SKM-1 (cell line): Measurements from ENCODE around the gene TRH.
"Not testable (repeated sequence)": the region's sequence is repeated elsewhere in the genome, so short reads cannot be mapped to it uniquely, and the experiment has no call there.

Source experiments
- DNase-seq: peaks from one replicate; lab custom pipeline; 2025; ENCODE audit not compliant: unreplicated experiment; lab: John Stamatoyannopoulos, UW

Gene TRH

DNA sequence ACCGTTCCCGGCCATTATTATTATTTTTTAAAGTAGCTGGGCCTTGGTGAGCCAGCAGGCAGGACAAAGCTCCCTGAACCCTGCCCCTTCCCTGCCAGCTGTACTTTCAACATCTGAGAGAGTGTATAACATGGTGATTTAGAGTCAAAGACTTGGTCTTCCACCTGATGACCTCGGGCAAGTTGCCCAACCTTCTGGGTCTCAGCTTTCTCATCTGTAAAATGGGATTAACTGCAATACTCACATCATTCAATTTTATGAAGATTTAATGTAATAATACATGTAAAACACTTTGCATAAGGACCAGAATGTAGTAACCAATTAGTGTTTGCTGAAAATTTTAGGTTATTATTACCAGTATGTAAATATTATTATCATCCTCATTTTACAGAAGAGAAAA is 11.9 kb upstream of the TRH start:
- DNase-seq: no peak

DNA sequence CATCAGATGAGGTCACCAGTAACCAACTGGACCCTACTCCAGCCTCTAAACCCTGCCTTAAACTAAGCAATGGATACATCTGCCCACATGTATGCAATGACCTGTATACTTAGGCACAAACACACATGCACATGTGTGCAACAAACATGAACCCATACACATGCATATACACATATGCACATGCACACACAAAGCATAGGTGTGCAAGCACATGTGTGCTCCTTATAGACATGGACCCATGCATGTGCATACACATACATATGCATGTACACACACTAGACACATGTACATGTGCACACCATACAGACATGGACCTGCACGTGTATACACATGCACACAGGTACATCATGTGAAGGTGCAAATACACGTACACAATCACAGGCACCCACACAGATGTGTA is 8.6 kb upstream of the TRH start:
- no peak for DNase-seq

DNA sequence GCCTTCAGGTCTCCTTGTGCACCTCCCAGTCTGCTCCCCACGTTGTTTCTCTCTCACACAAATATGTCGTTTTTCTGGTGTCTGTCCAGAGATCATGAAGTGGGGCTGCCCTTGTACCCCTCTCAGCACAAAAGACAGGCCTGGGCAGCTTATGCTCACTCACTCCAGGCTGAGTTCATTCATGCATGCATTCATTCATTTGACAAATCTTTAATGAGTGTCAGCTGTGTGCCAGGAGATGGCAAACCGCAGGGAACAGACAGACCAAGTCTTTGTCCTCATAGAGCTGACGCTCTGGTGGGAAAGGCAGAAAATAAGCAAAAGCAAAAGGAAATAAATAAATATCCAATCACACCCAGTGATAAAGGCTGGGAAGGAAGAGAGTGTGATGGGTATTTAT is 7.6 kb upstream of the TRH start:
- no peak for DNase-seq

DNA sequence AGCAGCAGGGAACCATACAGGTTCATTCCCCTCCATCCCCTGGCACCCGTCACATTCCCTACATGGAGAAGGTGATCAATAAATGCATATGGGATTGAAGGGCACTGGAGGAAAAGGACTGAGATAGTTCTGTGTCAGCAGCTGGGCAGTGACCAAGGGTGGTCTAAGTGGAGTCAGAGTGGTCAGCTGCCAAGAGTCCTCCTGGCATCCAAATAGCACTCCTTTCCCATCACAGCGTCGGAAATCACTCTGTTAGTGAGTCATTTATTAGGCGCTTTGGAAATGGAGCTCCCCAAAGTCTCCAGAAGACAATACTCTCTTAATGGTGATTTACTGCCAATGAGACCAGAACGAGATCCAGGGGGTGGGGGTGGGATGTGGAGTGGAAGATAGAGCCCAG is 6.8 kb upstream of the TRH start:
- no peak for DNase-seq

DNA sequence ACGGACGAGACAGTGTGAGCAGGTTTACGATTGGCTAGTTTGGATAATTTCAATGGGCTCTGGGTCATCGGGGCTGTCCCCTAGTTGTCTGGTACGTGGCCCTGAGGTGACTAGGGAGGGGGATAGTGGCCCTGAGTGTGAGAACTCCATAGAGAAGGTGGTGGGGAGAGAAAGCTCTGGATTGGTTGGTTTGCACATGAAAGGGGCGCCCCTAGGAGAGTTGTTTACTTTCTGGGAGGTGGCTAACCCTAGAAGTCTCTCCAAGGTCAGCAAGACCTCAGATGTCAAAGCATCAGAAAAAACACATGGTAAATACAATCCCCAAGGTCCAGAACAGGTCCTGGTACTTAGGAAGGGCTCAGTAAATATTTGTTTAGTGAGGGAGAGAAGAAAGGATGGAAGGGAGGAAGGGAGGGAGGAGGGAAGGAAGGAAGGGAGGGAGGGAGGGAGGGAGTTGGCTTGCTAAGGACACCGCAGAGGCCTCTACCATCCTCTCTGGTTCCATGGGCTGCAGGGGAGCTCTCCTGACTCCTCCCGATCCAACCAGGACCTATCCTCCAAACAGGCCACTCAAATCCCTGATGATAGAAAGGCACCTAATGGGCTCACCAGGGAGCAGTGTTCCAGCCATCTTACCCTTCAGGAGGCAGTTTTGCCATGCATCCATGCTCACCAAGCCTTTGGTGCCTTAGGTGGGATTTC is 3.0 kb upstream of the TRH start:
- DNase-seq: no peak

DNA sequence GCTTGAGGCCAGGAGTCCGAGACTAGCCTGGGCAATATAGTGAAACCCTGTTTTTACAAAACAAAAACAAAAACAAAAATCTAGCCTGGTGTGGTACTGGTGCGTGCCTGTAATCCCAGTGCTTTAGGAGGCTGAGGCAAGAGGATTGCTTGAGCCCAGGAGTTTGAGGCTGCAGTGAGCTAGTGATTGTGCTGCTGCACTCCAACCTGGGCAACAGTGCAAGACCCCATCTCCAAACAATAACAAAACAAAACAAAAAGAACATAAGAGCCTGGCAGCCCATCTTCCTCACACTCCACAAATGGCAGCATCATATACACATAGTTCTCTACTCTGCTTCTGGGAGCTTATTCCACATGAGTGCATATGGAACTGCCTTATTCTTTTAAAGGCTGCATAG is 2.2 kb upstream of the TRH start:
- no peak for DNase-seq

DNA sequence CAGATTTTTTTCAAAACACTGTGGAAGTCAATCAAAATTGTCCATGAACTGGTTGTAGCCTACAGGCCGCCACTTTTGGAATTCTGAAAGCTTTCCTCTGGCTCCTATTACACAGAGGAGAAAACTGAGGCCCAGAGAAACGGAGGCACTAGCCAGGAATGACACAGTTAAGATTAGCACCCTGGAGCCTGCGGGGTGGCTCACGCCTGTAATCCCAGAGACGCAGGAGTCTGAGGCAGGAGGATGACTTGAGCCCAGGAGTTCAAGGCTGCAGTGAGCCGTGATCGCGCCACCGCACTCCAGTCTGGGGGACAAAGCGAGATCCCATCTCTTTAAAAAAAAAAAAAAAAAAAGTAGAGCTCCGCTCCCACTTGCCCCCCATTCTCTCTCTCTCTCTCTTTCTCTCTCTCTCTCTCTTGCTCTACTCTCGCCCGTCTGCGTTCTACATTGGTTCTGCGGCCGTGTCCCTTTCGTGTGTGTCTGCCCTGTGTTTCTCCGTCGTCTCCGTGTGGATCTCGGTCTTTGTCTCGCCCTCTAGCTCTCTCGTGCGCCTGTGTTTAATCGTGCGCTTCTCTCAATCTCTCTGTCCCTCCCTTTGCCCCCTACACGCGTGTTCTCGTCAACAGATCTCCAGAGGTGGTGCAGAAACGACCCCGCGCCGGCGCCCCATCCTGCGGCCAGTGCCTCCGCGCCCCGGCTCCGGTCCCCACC is 512 bp upstream of the TRH start:
- DNase-seq: no peak

DNA sequence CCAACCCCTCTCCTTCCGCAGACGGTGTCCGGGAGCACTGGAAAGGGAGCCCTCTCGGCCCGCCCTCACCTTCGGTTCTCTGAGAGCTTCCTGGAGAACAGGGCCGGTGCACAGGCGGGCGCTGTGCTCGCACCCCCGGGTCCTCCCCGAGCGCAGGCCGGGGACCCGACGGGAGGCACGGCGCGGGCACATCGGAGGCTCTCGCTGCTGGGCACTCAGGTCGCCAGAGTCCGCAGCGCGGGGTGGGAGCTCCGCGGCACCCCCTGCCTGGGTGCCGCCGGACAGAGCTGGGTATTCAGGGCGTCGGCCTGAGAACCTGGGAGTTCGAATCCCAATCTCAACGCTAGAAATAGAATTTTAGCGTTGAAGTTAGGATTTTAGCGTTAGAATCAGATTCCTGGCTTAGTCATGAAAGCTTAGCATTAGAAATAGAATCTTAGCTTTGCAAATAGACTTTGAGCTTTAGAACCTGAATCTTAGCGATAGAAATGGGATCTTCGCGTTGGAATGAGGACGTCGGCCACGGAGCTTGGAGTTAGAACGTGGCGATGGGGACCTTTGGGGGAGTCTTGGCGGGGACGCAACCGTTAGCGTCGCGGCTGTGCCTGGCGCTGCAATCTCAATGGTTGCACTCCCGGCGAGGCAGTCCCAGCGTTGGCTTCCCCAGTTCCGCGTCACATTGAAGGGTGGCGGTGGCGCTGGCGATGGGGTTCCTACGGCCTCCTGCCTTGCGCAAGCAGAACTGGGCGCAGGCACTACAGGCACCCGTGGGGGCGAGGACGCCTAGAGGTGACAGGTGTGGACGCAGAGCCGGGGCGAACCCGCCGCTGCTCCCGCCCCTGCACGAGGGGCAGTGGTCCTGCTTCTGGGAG is 549 bp downstream of the TRH start:
- DNase-seq: no peak

DNA sequence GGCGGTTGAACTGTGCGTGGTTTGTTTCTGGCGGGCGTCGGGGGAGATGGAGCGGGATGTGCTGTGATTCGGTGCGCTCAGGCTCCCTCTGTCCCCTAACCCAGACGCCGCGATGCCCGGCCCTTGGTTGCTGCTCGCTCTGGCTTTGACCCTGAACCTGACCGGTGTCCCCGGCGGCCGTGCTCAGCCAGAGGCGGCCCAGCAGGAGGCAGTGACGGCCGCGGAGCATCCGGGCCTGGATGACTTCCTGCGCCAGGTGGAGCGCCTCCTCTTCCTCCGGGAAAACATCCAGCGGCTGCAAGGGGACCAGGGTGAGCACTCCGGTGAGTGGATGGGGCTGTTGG is 1.2 kb downstream of the TRH start:
- DNase-seq: no peak

DNA sequence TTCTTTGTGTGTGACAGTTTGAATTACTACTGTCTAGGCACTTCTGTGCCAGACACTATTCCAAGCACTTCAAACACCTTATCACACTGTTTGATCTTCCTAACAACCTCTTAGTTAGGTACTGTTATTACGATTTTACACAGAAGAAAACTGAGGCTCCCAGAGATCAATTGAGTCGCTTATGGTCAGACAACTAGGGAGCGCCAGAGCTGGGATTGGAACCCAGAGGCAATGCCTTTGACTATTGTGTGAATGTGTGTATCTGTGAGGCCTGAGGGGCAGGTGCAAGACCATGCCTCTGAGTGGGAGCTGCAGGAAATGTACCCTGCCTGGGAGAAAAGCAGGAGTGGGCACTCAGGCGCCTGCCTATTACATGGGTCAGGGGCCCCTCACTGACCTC is 1.8 kb downstream of the TRH start:
- no peak for DNase-seq

DNA sequence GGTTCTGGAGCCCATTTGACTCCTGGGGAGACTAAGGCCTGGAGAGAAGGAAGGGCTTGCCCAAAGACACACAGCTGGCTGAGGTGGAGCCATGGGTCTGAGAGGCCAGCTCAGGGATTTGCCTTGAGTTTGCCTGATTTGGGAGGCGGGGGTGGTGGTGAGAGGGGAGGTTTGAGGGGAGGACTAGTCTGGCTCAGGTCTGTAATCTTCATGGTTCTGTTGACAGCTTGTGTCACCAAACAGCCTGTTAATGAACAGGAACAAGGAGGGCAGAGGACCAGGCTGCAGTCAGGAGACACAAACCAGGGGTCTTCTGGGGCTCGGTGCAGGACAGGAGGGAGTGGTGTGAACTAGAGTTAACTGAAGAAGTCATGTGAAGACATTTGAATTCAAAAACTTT is 3.6 kb downstream of the TRH start:
- no peak for DNase-seq

DNA sequence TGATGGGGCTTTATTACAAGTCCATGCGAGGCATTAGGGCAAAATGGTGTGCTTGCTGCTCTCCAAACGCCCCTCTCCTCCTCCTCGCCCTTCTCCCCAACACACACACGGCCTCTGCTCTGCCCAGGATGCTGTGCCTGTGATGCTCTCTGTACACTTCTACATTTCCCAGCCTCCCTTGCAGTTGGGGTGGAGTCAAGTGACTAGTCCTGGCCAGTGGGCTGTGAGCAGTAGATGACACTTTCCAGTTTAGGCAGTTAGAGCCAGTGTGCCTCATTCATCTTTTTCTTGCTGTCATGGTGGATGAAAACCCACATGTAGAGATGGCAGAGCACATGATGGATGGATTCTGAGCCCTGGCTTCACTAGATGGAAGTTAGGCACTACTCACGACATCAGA is 5.4 kb downstream of the TRH start:
- no peak for DNase-seq

DNA sequence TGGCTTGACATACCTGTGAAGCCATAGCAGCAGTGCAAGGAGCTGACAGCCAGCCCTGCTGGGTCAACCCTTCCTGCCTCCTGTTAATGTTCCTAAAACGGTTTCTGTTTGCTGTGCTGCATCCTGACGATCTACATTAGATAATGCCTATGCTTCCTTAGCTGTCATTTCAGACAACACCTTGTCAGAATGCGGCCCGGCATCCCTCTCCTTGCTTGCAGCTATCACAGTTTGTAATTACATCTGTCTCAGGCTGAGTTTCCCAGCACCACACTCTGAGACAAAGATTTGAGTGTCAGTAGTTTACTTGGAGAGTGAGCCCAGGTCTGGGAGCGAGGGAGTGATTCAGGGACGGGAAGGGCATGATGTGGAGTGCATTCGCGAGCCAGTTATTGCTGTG is 9.0 kb downstream of the TRH start:
- no peak for DNase-seq

DNA sequence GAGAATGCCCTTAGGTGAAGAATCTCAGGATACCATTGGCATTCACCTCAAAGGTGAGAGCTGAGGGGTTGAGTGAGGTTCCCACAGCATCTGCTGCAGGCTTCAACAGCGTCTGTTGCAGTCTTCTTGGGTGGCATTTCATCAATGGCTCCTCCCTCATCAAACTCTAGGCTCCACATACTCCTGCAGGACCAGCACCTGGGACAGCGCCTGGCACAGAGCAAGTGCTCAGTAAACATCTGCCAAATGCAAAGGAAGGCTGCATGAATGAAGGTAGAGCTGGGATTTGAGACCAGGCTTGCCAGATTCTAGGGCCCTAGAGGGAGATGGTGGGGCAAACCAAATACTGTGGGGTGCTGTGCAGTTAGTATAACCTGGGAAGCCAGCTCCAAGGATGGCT is 9.6 kb downstream of the TRH start:
- no peak for DNase-seq

DNA sequence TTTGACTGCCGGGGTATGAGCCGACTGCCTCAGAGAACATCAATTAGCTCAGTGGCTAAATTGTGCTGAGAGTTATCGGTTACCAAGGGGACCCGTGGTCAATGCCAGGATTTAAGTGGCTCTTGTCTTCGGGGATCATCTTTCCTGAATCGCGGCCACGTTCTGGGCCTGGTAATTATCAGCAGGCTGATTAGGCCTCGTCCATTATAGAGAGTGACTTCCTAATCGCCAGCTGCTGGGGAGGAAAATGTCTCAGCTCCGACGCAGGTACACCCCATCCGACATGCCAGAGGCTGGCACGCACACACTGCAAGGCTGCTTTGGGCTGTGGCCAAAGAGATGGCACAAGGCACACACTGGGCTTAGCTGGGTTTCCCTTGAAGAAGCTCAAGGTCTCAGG is 10.6 kb downstream of the TRH start:
- no peak for DNase-seq

DNA sequence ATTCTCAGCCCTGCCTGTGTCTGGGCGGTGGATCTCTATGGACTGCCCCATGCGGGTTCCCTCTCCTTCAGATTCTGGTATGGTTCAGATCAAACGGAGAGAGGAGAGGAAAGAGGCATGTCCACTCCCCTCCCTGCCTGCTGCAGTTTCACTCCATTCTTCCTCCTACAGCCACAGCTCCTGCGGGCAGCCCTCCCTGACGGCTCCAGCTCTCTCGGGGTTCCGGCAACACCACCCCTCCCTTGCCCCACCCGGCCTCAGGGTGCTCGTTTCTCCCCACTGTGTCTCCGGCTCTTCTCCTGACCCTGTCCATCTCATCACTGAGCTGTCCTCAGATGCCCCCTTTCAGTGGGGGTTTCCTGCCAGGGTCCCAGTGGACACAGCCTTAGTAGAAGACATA is 13.9 kb downstream of the TRH start:
- no peak for DNase-seq

DNA sequence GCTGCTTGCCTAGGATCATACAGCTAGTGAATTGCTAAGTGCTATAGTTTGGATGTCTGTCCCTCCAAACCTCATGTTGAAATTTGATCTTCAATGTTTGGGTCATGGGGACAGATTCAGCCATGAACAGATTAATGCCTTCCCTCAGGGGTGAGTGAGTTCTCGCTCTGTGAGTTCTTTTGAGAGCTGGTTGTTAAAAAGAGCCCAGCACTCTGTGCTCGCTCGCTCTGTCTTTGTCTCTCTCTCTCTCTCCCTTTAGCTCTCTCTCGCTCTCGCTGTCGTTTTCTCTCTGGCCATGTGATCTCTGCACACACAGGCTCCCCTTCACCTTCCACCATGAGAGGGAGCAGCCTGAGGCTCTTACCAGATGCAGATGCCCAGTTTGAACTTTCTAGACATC is 14.9 kb downstream of the TRH start:
- no peak for DNase-seq

DNA sequence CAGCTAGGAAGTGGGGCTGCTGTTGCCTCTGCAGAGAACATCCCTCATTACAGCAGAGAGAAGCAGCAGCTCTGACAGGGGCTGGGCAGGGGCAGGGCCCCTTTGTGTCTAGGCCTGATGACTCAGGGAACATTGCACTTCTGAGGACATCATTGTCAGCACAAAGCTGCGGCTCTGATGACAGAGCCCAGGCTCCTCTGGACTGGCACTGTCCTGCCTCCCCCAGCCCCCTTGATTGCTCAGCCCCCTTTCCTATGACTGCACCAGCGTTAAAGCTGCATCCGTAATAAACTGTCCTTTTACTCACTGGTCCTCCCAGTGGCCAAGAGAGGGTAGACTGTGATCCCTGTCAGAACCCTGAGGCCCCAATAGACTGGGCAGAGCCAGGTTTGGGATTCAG is 18.3 kb downstream of the TRH start:
- no peak for DNase-seq

DNA sequence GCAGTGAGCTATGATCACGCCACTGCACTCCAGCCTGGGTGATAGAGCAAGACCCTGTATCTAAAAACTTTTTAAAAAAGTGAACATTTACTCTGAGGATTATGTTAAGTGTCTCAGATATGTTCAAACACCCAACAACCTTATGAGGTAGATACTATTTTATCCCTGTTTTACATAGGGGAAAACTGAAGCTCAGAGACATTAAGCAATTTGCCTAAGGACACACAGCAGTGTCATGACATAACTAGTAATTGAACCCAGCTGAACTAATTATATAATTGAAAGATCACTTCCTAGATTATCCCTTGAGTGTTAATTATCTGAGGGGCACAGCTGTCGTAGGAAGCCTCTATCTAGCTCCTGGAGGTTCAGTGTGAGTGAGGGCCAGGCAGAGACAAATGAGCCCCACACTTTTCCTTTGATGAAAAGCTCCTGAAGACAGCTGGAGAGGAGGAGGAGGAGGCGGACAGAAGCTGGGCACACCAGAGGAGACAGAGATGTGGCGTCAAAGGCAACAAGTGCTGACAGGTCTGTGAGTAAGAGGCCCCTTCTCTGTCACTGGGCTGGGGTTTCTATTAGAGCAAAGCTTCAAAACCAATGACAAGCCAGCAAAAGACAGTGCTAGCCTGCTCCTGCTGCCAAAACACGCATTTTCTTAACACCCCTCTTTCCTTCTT is 20.5 kb downstream of the TRH start:
- DNase-seq: no peak

DNA sequence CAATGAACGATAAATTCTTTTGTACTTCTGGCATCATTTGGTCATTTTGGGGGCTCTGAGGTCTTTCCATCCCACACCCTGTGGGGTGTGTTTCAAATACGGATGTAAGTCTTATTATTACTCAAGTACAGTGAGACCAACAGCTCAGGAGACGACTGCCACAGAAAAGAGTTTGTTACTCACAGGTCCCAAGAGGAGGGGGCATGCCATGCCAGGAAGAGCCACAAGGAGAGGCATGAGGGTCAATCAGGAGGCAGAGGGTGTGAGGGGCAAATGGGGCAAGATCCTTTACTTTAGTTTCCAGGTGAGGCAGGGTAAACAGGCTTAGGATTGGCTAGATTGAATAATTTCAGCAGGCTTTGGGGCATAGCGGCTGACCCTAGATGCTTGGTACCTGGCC is 21.6 kb downstream of the TRH start:
- DNase-seq: no peak

DNA sequence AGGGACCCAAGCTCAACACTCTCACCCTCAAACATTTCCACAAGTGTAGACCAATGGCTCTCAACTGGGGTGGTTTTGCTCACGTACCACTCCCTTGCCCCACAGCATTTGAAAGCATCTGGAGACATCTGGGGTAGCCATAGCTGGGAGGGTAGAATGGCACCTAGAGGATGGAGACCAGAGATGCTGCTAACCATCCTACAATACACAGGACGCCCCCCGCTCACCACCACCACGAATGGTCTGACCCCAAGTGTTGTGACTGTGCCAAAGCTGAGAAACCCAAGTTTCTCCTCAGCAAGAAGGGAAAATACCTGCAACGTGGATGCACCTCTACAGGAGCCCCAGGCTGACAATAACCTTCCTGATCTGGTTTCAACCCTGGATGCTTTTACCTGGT is 24.7 kb downstream of the TRH start:
- DNase-seq: not testable (repeated sequence)
